Ascending aorta (tissue), 2 donors: ENCODE data around the gene C1QTNF7. TPM values are rescaled to one million over a fixed set of nuclear protein-coding genes. Genes with fewer than 3 reads are reported as not detected.
A peak's percentile ranks its signal among the peaks of the same experiment; 100 is the strongest.

Source experiments
- DNase-seq, 2 donors: peaks; one replicate each; pipeline ENCODE4 v3.0.0-alpha.2; 2019; ENCODE audit warnings: low spot score in 2 of 2
- H3K27ac ChIP-seq, 2 donors: fragments of 200-600 bp; sonication (generic); one replicate each; pipeline ENCODE4 v1.5.1; 2016 to 2017; ENCODE audit warnings: mild to moderate bottlenecking in 1 of 2
- H3K27me3 ChIP-seq: fragments of 200-600 bp; sonication (generic); one replicate; pipeline ENCODE4 v1.5.1; 2017
- H3K36me3 ChIP-seq, 2 donors: fragments of 200-600 bp; sonication (generic); one replicate each; pipeline ENCODE4 v1.5.1; 2016
- H3K4me1 ChIP-seq, 2 donors: fragments of 200-600 bp; sonication (generic); one replicate each; pipeline ENCODE4 v1.5.1; 2016 to 2017; ENCODE audit warnings: mild to moderate bottlenecking in 1 of 2
- H3K4me3 ChIP-seq, 2 donors: fragments of 200-600 bp; sonication (generic); one replicate each; pipeline ENCODE4 v1.5.1; 2016 to 2017; ENCODE audit warnings: mild to moderate bottlenecking in 1 of 2
- H3K9me3 ChIP-seq, 2 donors: fragments of 200-600 bp; sonication (generic); one replicate each; pipeline ENCODE4 v1.5.1; 2016
- CTCF ChIP-seq, 3 experiments: fragments of 200-600 bp in 2 of 3; fragments of 450-650 bp in 1 of 3; sonication (generic) in 2 of 3; IDR thresholded peaks; one replicate each; pipeline ENCODE4 v1.5.1; 2016 to 2019; ENCODE audit warnings: antibody characterized with exemption in 3 of 3, mild to moderate bottlenecking in 1 of 3, moderate library complexity in 1 of 3
- intact Hi-C: fragments of 100-400 bp; cut with DNase I; formaldehyde crosslinking; loops from one replicate; pipeline ENCODE4 v1.15.1; 2023
- total RNA-seq: library from RNA; depleted of rRNA; stranded (reverse); fragments of >200 nt; gene quantifications from one replicate; pipeline ENCODE4 v1.1.0, GENCODE V29; 2016

C1QTNF7 gene
- total RNA-seq, 1 donor from 2014 or later: 23.2 TPM

DNA sequence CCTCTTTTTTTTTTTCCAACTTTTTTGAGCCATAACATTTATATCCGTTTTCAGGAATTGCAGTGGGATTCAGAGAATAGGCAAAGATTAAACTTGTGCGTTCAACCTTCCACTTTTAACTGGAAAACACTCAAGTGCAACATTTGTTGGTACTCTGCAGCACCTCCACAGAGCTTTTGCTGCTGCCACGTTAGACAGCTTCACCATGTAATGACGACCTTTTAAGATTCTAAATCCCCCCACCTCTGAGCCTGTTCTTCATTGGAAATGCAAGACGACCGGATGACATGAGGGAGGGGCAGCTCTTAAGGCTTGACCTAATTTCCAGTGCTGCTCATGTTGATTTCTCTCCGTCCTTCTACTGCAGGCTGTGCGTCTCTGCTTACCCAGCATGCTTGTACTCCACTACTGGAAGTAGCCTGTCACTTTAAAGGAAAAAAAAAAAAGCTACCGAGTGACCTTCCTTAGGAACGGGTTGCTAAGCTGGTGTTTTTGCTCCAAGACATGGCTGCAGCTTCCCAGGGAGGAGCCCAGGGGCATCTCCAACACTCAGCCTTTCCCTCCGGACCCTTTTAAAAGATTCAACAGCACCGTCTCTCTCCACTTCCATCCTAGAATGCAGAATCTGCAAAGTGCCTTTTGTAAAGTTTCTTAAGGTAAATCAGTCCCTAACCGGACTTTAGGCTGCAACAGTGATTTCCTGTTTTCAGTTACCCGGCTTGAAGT lies 41.7 kb downstream of the C1QTNF7 start, which contains the start of gene CC2D2A:
Gene CC2D2A (plus strand): TSS at position 481 of the 726 bp plus-strand sequence. CDS start 6,051 bp downstream, outside the sequence.
- TF ChIP-seq CTCF (IDR thresholded peaks at IDR 0.05): no peak
- peak within 1 kb of the TSS; percentile 31 to 39 for H3K27ac ChIP-seq
- peak within 1 kb of the TSS; percentile 65 to 71 for H3K4me3 ChIP-seq
- no peaks in the 10 kb centered on the region for H3K27me3 ChIP-seq
- peaks cover 3 to 16% of the 10 kb centered on the region in 2 donors for H3K4me1 ChIP-seq
- no peaks in the 10 kb centered on the region for H3K9me3 ChIP-seq
- DNase-seq: no peak
- intact Hi-C loops: loop anchor here (10.0 kb wide), 1 partner anchor 335 kb away; no protein-coding TSS in a partner anchor
- no peaks in the 10 kb centered on the region for H3K36me3 ChIP-seq

DNA sequence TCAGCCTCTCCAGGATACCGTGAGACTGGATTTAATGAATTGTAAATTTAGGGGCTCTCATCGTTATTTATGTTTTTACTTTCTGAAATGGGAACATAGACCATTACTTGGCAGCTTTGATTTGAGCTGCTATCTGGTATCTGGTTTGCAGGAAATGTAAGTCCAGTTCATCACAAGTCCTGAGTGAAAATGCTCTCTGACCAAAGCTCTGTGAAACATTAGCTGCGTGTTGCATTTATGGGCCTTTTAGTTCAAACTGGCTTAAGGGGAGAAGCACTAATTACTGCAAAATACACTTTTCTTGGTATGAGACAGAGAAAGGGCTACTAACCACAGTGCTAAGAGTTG lies 42.3 kb downstream of the C1QTNF7 start:
- TF ChIP-seq CTCF (IDR thresholded peaks at IDR 0.05): no peak
- peaks cover 3 to 16% of the 10 kb centered on the region in 2 donors for H3K4me1 ChIP-seq
- H3K27ac ChIP-seq: peak overlapping the region; percentile 31 to 37
- H3K27me3 ChIP-seq: no peaks in the 10 kb centered on the region
- peak overlapping the region; percentile 65 to 71 for H3K4me3 ChIP-seq
- DNase-seq: no peak
- H3K36me3 ChIP-seq: no peaks in the 10 kb centered on the region
- no peaks in the 10 kb centered on the region for H3K9me3 ChIP-seq
- intact Hi-C loops: loop anchor here (10.0 kb wide), 1 partner anchor 335 kb away; no protein-coding TSS in a partner anchor

DNA sequence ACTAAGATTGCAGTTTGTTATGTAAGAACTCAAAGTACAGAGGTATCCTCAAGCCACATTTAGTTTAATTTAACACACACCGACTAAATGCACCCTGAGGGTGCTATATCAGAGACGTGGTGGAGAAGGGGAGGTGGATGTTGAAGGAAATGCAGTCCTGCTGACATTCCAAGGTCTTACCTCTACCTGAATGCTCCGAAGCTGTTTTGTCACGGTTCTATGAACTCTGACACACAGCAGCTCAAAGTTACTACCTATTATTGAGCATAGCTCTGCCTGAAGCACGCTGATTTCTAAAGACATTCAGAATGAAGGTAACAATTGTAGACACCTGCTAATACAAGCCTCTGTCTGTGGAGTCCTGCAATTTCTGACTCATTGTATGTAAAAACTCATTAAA lies 48.6 kb downstream of the C1QTNF7 start:
- peaks cover 3 to 11% of the 10 kb centered on the region in 2 donors for H3K4me1 ChIP-seq

DNA sequence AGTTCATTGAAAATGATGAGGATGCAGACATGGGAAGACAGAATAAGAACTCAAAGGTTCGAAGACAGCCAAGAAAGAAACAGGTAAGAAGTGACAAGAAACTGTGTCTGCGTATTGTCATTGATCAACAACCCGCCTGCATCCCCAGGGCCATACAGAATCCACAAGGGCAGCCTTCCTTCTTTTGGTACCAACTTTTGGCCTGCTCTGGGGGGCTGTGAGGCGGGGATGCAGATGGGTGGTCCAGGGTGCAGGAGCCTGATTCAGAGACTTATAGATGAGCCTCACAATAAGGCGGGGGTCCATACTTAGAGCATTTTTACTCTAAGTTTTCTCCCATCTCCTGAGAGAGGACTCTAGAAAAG lies 50.9 kb downstream of the C1QTNF7 start:
- TF ChIP-seq CTCF (IDR thresholded peaks at IDR 0.05): no peak
- Histone ChIP-seq H3K27me3 (no peaks in the 10 kb centered on the region), H3K4me3 (peak overlapping the region; percentile 51 to 71), H3K27ac (peak overlapping the region; percentile 76 to 78), H3K36me3 (peaks cover 0 to 14% of the 10 kb centered on the region in 2 donors), H3K9me3 (no peaks in the 10 kb centered on the region), H3K4me1 (peaks cover 3 to 10% of the 10 kb centered on the region in 2 donors)
- no peak for DNase-seq
- intact Hi-C loops: loop anchor here (2.0 to 10.0 kb wide), 4 partner anchors 176 to 478 kb away; partner anchors contain the start of gene FBXL5

More for the DNA sequence above, 48.6 kb downstream of the C1QTNF7 start:
- no peak overlapping the region for H3K27ac ChIP-seq
- no peak for DNase-seq
- intact Hi-C loops: loop anchor here (10.0 kb wide), 1 partner anchor 328 kb away; no protein-coding TSS in a partner anchor
- H3K4me3 ChIP-seq: no peak overlapping the region
- H3K36me3 ChIP-seq: peaks cover 0 to 14% of the 10 kb centered on the region in 2 donors
- no peak for TF ChIP-seq CTCF (IDR thresholded peaks at IDR 0.05)
- H3K9me3 ChIP-seq: no peaks in the 10 kb centered on the region
- H3K27me3 ChIP-seq: no peaks in the 10 kb centered on the region

DNA sequence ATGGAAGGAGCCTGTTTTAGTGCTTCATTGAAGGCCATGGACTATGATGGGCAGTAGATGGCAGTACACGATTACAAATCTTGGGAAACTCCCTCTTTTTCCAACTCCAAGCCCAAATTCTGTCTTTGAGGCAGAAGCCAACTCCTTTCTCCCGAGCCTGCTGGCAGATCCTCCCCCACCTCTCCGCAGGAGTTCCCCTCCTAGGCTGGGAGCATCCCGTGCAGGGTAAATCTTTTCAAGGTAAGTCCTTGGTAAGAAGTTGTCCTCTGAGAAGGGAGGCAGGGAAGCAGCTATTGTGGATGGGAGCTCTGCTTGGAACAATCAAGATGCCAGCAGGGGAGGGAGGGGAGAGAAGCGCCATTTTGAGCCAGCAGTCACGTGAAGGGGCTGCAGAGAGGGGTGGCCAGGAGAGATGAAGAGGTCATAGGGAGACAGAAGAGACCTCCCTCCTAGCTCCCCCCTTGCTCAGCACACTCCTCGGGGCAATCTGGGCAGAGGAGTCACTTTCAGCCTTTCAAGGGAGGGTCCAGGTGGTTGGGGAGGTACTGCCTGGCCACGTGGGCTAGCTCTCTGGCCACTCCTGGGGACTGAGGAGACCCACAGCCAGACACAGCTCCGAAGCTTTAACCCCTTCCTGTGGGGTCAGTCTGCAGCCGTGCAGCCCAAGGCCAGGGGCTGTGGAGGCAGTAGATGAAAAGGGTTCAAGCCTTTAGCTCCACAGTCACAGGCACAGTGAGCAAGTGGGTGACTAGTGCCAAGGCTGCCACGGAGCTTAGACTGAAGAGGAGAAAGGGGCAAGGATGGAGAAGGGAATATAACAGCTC lies 51.5 kb downstream of the C1QTNF7 start:
- DNase-seq: no peak
- Histone ChIP-seq H3K4me3 (peak overlapping the region; percentile 51 to 71), H3K9me3 (no peaks in the 10 kb centered on the region), H3K36me3 (peaks cover 0 to 14% of the 10 kb centered on the region in 2 donors), H3K27me3 (no peaks in the 10 kb centered on the region), H3K4me1 (peaks cover 3 to 10% of the 10 kb centered on the region in 2 donors), H3K27ac (peak overlapping the region; percentile 76 to 78)
- intact Hi-C loops: loop anchor here (2.0 to 10.0 kb wide), 4 partner anchors 176 to 478 kb away; partner anchors contain the start of gene FBXL5
- peak; percentile 59 to 70 (median 68) for TF ChIP-seq CTCF (IDR thresholded peaks at IDR 0.05)
